HEK293 (cell line): ENCODE measurements around the gene ERF.

Experiments
- BCL6B ChIP-seq: fragments of 450-650 bp; formaldehyde crosslinking; IDR thresholded peaks from 2 replicates; pipeline ENCODE4 v1.5.1; 2017; ENCODE audit warnings: missing biosample characterization, missing genetic modification characterization
- HOXC10 ChIP-seq: sonication (generic); formaldehyde crosslinking; IDR thresholded peaks from 2 replicates; pipeline ENCODE4 v1.8.1; 2023; ENCODE audit warnings: mild to moderate bottlenecking, missing genetic modification reagents
- INSM2 ChIP-seq: fragments of 450-650 bp; formaldehyde crosslinking; IDR thresholded peaks from 2 replicates; pipeline ENCODE4 v1.5.1; 2016; ENCODE audit warnings: missing biosample characterization, missing genetic modification characterization
- KLF16 ChIP-seq: fragments of 450-650 bp; formaldehyde crosslinking; IDR thresholded peaks from 2 replicates; pipeline ENCODE4 v1.5.1; 2017; ENCODE audit warnings: missing biosample characterization, missing genetic modification characterization
- MYNN ChIP-seq: fragments of 450-650 bp; formaldehyde crosslinking; IDR thresholded peaks from 2 replicates; pipeline ENCODE4 v1.5.1; 2016; ENCODE audit warnings: missing biosample characterization, missing genetic modification characterization, borderline replicate concordance
- YY1 ChIP-seq: fragments of 450-650 bp; formaldehyde crosslinking; IDR thresholded peaks from 2 replicates; pipeline ENCODE4 v1.5.1; 2018; ENCODE audit warnings: missing biosample characterization, missing genetic modification characterization
- ZBTB10 ChIP-seq: fragments of 450-650 bp; formaldehyde crosslinking; IDR thresholded peaks from 2 replicates; pipeline ENCODE4 v1.5.1; 2016; ENCODE audit warnings: missing biosample characterization, missing genetic modification characterization
- ZBTB26 ChIP-seq: fragments of 450-650 bp; formaldehyde crosslinking; optimal IDR thresholded peaks from 2 replicates; pipeline ENCODE3; 2016; ENCODE audit warnings: missing biosample characterization, mild to moderate bottlenecking, missing genetic modification characterization
- ZBTB7A ChIP-seq: fragments of 450-650 bp; formaldehyde crosslinking; IDR thresholded peaks from 2 replicates; pipeline ENCODE4 v1.5.1; 2016; ENCODE audit warnings: low read depth, missing biosample characterization, missing genetic modification characterization
- ZBTB8A ChIP-seq: fragments of 450-650 bp; formaldehyde crosslinking; IDR thresholded peaks from 2 replicates; pipeline ENCODE4 v1.5.1; 2016; ENCODE audit warnings: missing biosample characterization, missing genetic modification characterization
- ZNF133 ChIP-seq: fragments of 450-650 bp; formaldehyde crosslinking; IDR thresholded peaks from 2 replicates; pipeline ENCODE4 v1.5.1; 2016; ENCODE audit warnings: missing biosample characterization, missing genetic modification characterization
- ZNF157 ChIP-seq: fragments of 450-650 bp; formaldehyde crosslinking; IDR thresholded peaks from 2 replicates; pipeline ENCODE4 v1.5.1; 2016; ENCODE audit warnings: missing biosample characterization, missing genetic modification characterization
- ZNF175 ChIP-seq: fragments of 450-650 bp; formaldehyde crosslinking; IDR thresholded peaks from 2 replicates; pipeline ENCODE4 v1.5.1; 2016; ENCODE audit warnings: missing biosample characterization, missing genetic modification characterization
- ZNF266 ChIP-seq: fragments of 450-650 bp; formaldehyde crosslinking; IDR thresholded peaks from 2 replicates; pipeline ENCODE4 v1.5.1; 2016; ENCODE audit warnings: missing biosample characterization, missing genetic modification characterization, low read depth
- ZNF311 ChIP-seq: fragments of 450-650 bp; formaldehyde crosslinking; IDR thresholded peaks from 2 replicates; pipeline ENCODE4 v1.5.1; 2017; ENCODE audit warnings: missing biosample characterization, missing genetic modification characterization, borderline replicate concordance
- ZNF354C ChIP-seq: fragments of 450-650 bp; formaldehyde crosslinking; IDR thresholded peaks from 2 replicates; pipeline ENCODE4 v1.5.1; 2016; ENCODE audit warnings: missing biosample characterization, missing genetic modification characterization, low read depth, borderline replicate concordance
- ZNF394 ChIP-seq: fragments of 450-650 bp; formaldehyde crosslinking; IDR thresholded peaks from 2 replicates; pipeline ENCODE4 v1.5.1; 2016; ENCODE audit warnings: missing biosample characterization, missing genetic modification characterization, mild to moderate bottlenecking, moderate library complexity, borderline replicate concordance
- ZNF416 ChIP-seq: fragments of 450-650 bp; formaldehyde crosslinking; IDR thresholded peaks from 2 replicates; pipeline ENCODE4 v1.5.1; 2016; ENCODE audit warnings: missing biosample characterization, missing genetic modification characterization
- ZNF544 ChIP-seq: fragments of 450-650 bp; formaldehyde crosslinking; IDR thresholded peaks from 2 replicates; pipeline ENCODE4 v1.5.0; 2017; ENCODE audit warnings: missing biosample characterization, missing genetic modification characterization
- ZNF626 ChIP-seq: fragments of 450-650 bp; sonication (Bioruptor Pico); formaldehyde crosslinking; IDR thresholded peaks from 2 replicates; pipeline ENCODE4 v1.5.1; 2018; ENCODE audit warnings: missing biosample characterization, missing genetic modification characterization, inconsistent platforms
- ZNF629 ChIP-seq: fragments of 450-650 bp; formaldehyde crosslinking; IDR thresholded peaks from 2 replicates; pipeline ENCODE4 v1.5.1; 2017; ENCODE audit warnings: missing biosample characterization, missing genetic modification characterization
- ZNF658 ChIP-seq: fragments of 450-650 bp; formaldehyde crosslinking; IDR thresholded peaks from 2 replicates; pipeline ENCODE4; 2016; ENCODE audit warnings: missing biosample characterization, missing genetic modification characterization
- ZNF677 ChIP-seq: fragments of 450-650 bp; IDR thresholded peaks from 2 replicates; pipeline ENCODE4 v1.5.0; 2018; ENCODE audit warnings: missing biosample characterization, mild to moderate bottlenecking, missing genetic modification characterization, moderate library complexity
- ZSCAN30 ChIP-seq: fragments of 450-650 bp; IDR thresholded peaks from 2 replicates; pipeline ENCODE4 v1.5.1; 2018; ENCODE audit warnings: missing biosample characterization, mild to moderate bottlenecking, missing genetic modification characterization, moderate library complexity
- ZSCAN4 ChIP-seq: fragments of 450-650 bp; formaldehyde crosslinking; IDR thresholded peaks from 2 replicates; pipeline ENCODE4 v1.5.1; 2017; ENCODE audit warnings: missing biosample characterization, missing genetic modification characterization
- ZSCAN5A ChIP-seq: fragments of 450-650 bp; formaldehyde crosslinking; IDR thresholded peaks from 2 replicates; pipeline ENCODE4 v1.5.1; 2016; ENCODE audit warnings: missing biosample characterization, missing genetic modification characterization

The ERF gene

GRCh38 chr19:42284591-42285341 is 29.8 kb upstream of the ERF start (continued):
- no peak for TF ChIP-seq BCL6B (tag by site-specific recombination)
- TF ChIP-seq ZNF266 = 0 out of 2 replicates have a peak, but pooled peaks have one; percentile 26
- peak; percentile 79 for TF ChIP-seq ZBTB10 (tag by site-specific recombination)
- no peak for TF ChIP-seq ZNF677
- no peak for TF ChIP-seq ZSCAN4 (tag by site-specific recombination)
- no peak for TF ChIP-seq INSM2 (tag by site-specific recombination)
- TF ChIP-seq ZSCAN30 (tag by site-specific recombination) = no peak; the same call in 1 of the 2 replicates
- peak; percentile 39 for TF ChIP-seq ZBTB26
- TF ChIP-seq ZSCAN5A (tag by site-specific recombination) = no peak
- TF ChIP-seq KLF16 (tag by site-specific recombination) = 0 out of 2 replicates have a peak, but pooled peaks have one; percentile 32
- no peak for TF ChIP-seq ZNF175
- no peak for TF ChIP-seq HOXC10 (CRISPR knock-in tag)
- no peak for TF ChIP-seq ZNF658 (tag by site-specific recombination)
- no peak for TF ChIP-seq YY1 (tag by site-specific recombination)
- TF ChIP-seq ZBTB8A (tag by site-specific recombination) = 0 out of 2 replicates have a peak, but pooled peaks have one; percentile 11
- TF ChIP-seq ZNF394 (tag by site-specific recombination) = no peak
- no peak for TF ChIP-seq ZNF544
- no peak for TF ChIP-seq ZNF354C (tag by site-specific recombination)
- no peak for TF ChIP-seq ZNF311
- TF ChIP-seq ZNF416 = no peak
- no peak for TF ChIP-seq ZNF626 (tag by site-specific recombination)
- no peak; the same call in 1 of the 2 replicates for TF ChIP-seq ZNF629
- no peak for TF ChIP-seq MYNN (tag by site-specific recombination)
- 0 out of 2 replicates have a peak, but pooled peaks have one; percentile 29 for TF ChIP-seq ZBTB7A (tag by site-specific recombination)
- no peak for TF ChIP-seq ZNF133
- TF ChIP-seq ZNF157 (tag by site-specific recombination) = no peak
